Rectal smooth muscle tissue (tissue), 1 donor: ENCODE results near the gene ARHGEF26.

Experiments
- H3K27ac ChIP-seq: one replicate; pipeline ENCODE4 v1.7.0; 2013; ENCODE audit warnings: low read depth, low read length, inconsistent platforms
- H3K27me3 ChIP-seq: one replicate; pipeline ENCODE4 v1.7.0; 2013; ENCODE audit warnings: low read length; ENCODE audit not compliant: control insufficient read depth, insufficient read depth
- H3K36me3 ChIP-seq: one replicate; pipeline ENCODE4 v1.7.0; 2013; ENCODE audit warnings: low read length; ENCODE audit not compliant: control insufficient read depth, insufficient read depth
- H3K4me1 ChIP-seq: one replicate; pipeline ENCODE4 v1.7.0; 2013; ENCODE audit warnings: low read length; ENCODE audit not compliant: control insufficient read depth, insufficient read depth
- H3K4me3 ChIP-seq: one replicate; pipeline ENCODE4 v1.7.0; 2013; ENCODE audit warnings: low read length
- H3K9ac ChIP-seq: one replicate; pipeline ENCODE4 v1.7.0; 2013; ENCODE audit warnings: low read length

The ARHGEF26 gene

DNA sequence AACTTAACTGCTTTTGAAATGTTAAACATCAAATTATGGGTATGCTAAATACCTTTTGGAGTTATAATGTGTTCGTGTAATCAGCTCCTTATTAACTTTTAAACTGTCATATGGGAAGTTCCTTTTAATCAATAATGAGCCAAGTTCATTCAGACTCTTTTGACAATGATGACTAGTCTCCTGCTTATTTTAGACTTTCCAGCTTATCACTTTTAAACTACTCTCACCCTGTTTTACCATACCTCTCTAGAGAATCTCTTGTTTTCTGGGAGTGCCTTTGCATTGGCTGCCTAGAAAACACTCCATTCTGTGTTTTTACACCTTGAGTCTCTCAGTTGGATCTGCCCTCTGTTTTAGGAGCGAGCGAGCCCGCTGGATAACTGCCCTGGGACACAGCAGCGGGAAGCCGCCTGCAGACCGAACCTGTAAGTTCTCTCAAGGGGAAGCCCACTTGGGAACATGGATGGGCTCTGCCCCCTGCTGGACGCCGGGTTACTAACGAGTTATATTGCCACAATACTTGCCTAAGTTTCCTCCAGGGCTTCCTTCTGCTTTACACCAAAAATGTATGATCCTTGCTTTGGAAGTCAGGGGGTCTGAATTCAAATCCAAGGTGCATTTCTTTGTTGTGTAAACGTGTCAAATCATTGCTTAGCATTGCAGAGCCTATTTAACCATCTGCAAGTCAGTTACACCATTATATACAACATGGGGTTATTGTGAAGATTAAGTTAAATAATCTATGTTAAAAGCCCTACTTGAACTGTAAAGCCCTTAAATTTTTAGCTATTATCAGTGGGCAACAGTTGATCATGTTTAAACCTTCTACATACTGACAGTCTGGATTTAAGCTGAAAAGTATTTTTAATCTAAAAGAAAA lies 131.8 kb downstream of the ARHGEF26 start:
- no peak overlapping the region for H3K9ac ChIP-seq
- H3K36me3 ChIP-seq = peaks cover 8% of the 10 kb centered on the region
- H3K27ac ChIP-seq = no peak overlapping the region
- no peak overlapping the region for H3K4me3 ChIP-seq
- H3K4me1 ChIP-seq = peaks cover 5% of the 10 kb centered on the region
- H3K27me3 ChIP-seq = no peaks in the 10 kb centered on the region

- H3K4me3 ChIP-seq = no peak overlapping the region
- H3K27ac ChIP-seq = no peak overlapping the region
- H3K4me1 ChIP-seq = peaks cover 5% of the 10 kb centered on the region
- H3K36me3 ChIP-seq = peaks cover 17% of the 10 kb centered on the region
- no peak overlapping the region for H3K9ac ChIP-seq
- no peaks in the 10 kb centered on the region for H3K27me3 ChIP-seq
These were observed 133.3 kb downstream of the ARHGEF26 start for GRCh38 chr3:154254527-154254926.

DNA sequence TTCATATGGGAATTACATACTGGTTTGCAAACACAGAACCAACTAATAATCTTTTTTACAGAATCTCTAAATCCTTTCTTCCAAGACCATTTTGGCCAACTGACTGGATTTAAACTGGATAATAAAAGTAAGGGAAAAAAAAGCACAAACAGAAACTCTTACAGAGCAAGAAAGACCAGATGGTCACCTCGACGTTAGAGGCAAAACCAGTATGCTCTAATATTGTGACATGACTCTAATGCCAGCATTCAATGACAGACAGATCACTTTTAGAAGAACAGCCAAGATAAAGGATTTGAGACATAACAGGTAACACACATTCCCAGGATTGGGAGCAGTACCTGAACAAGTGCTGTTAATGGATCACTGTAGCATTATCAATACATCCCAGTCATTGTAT lies 152.2 kb downstream of the ARHGEF26 start:
- Histone ChIP-seq H3K27ac (no peak overlapping the region), H3K4me1 (no peaks in the 10 kb centered on the region), H3K36me3 (peaks cover 16% of the 10 kb centered on the region)

DNA sequence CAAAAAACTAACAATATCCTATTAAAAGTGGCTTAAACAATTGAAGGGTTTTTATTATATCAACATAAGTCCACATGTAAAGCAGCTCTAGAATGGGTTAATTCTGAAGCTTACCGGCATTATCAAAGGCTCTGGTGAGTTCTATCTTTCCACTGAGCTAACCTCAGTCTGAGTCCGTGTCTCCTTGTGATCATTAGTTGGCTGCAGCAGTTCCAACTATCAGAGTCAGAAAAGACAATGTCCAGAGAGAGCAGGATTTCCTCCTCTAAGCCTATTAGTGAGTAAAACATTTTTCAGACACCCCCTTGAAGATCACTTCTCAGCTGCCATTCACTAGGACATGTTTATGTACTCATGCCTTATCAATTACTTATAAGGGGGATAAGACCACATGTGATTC lies 153.2 kb downstream of the ARHGEF26 start:
- Histone ChIP-seq H3K9ac (no peak overlapping the region), H3K36me3 (peaks cover 19% of the 10 kb centered on the region)

More for the DNA sequence above, 152.2 kb downstream of the ARHGEF26 start:
- no peak overlapping the region for H3K9ac ChIP-seq
- no peaks in the 10 kb centered on the region for H3K27me3 ChIP-seq
- H3K4me3 ChIP-seq = no peak overlapping the region

GRCh38 chr3:154275292-154275691 lies 154.1 kb downstream of the ARHGEF26 start:
- Histone ChIP-seq H3K4me3 (no peak overlapping the region), H3K27ac (no peak overlapping the region), H3K4me1 (no peaks in the 10 kb centered on the region), H3K9ac (no peak overlapping the region), H3K27me3 (no peaks in the 10 kb centered on the region), H3K36me3 (peaks cover 21% of the 10 kb centered on the region)

More for the DNA sequence above, 153.2 kb downstream of the ARHGEF26 start:
- Histone ChIP-seq H3K27ac (no peak overlapping the region), H3K4me1 (no peaks in the 10 kb centered on the region), H3K27me3 (no peaks in the 10 kb centered on the region), H3K4me3 (no peak overlapping the region)

DNA sequence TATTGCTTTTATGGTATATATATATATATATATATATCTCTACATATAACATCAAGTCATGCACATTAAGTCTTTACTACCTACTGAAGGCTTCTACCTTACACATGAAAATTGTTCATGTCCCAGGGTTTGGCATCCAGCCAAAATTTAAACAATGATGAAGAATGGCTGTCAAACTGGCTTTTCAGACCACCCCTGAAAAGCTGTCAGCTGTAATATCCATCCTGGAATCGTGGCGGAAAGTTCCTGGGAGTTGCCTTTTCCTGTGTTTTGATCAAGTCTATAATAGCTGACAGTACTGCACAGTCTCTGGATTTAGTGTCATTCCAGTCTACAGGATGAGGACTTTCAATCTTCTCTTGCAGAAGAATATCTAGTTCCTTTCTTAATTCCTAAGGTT lies 154.8 kb downstream of the ARHGEF26 start:
- no peaks in the 10 kb centered on the region for H3K4me1 ChIP-seq
- H3K4me3 ChIP-seq = no peak overlapping the region
- H3K27ac ChIP-seq = no peak overlapping the region
- H3K27me3 ChIP-seq = no peaks in the 10 kb centered on the region
- peaks cover 21% of the 10 kb centered on the region for H3K36me3 ChIP-seq
- H3K9ac ChIP-seq = no peak overlapping the region

- no peak overlapping the region for H3K9ac ChIP-seq
- no peaks in the 10 kb centered on the region for H3K4me1 ChIP-seq
- H3K36me3 ChIP-seq = peaks cover 12% of the 10 kb centered on the region
- no peak overlapping the region for H3K4me3 ChIP-seq
- no peaks in the 10 kb centered on the region for H3K27me3 ChIP-seq
- no peak overlapping the region for H3K27ac ChIP-seq
These were observed 159.0 kb downstream of the ARHGEF26 start for GRCh38 chr3:154280161-154280560.

- Histone ChIP-seq H3K27ac (no peak overlapping the region), H3K27me3 (no peaks in the 10 kb centered on the region), H3K4me3 (no peak overlapping the region), H3K4me1 (no peaks in the 10 kb centered on the region), H3K36me3 (peaks cover 6% of the 10 kb centered on the region), H3K9ac (no peak overlapping the region)
These were observed 164.0 kb downstream of the ARHGEF26 start for GRCh38 chr3:154285221-154285620.

DNA sequence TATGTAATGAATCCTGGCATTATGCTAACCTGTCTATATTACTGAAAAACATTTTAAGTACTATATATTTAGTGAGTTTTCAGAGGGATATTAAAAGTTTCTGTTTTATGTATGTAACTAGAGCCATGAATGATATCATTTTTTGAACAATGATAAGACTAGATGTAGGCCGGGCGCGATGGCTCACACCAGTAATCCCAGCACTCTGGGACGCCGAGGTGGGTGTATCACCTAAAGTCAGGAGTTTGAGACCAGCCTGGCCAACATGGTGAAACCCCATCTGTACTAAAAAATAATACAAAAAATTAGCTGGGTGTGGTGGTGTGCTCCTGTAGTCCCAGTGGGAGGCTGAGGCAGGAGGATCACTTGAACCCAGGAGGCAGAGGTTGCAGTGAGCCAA lies 169.0 kb downstream of the ARHGEF26 start:
- no peak overlapping the region for H3K9ac ChIP-seq
- no peaks in the 10 kb centered on the region for H3K4me1 ChIP-seq
- no peaks in the 10 kb centered on the region for H3K27me3 ChIP-seq
- H3K4me3 ChIP-seq = no peak overlapping the region
- H3K27ac ChIP-seq = no peak overlapping the region
- peaks cover 12% of the 10 kb centered on the region for H3K36me3 ChIP-seq

DNA sequence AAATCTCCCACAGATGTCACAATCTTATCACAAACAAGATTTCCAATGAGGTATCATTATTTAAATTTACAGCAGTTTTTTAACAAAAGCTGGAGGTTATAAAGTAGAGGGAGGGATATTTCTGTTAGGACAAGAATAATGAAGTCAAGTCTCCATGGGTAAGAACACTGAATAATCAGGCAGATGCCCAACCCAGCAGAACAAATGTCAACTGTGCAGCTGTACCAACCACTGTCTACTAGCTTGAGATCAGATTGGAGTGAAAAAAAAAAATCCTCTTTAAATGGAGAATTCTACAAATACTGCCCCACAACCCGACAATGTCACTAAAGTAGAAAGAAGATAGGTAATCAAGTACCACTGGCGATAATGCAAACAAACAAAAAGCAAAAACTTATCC lies 172.8 kb downstream of the ARHGEF26 start:
- Histone ChIP-seq H3K27me3 (no peaks in the 10 kb centered on the region), H3K9ac (no peak overlapping the region), H3K4me1 (no peaks in the 10 kb centered on the region), H3K36me3 (peaks cover 12% of the 10 kb centered on the region), H3K27ac (no peak overlapping the region), H3K4me3 (no peak overlapping the region)

- Histone ChIP-seq H3K36me3 (peaks cover 27% of the 10 kb centered on the region), H3K9ac (no peak overlapping the region), H3K27ac (no peak overlapping the region), H3K4me3 (no peak overlapping the region), H3K27me3 (no peaks in the 10 kb centered on the region), H3K4me1 (no peaks in the 10 kb centered on the region)
These were observed 180.4 kb downstream of the ARHGEF26 start for GRCh38 chr3:154301561-154301960.

GRCh38 chr3:154304116-154304786 lies 183.1 kb downstream of the ARHGEF26 start:
- Histone ChIP-seq H3K27ac (no peak overlapping the region), H3K9ac (no peak overlapping the region), H3K36me3 (peaks cover 24% of the 10 kb centered on the region)

More at GRCh38 chr3:154304116-154304786, 183.1 kb downstream of the ARHGEF26 start:
- Histone ChIP-seq H3K4me1 (no peaks in the 10 kb centered on the region), H3K27me3 (no peaks in the 10 kb centered on the region), H3K4me3 (no peak overlapping the region)
